Activated B cell treated with CpG ODN at 0.5 μM for 24 hours (primary cell): Measurements from ENCODE around the gene NRCAM. TPM values are rescaled to one million over a fixed set of nuclear protein-coding genes. Genes with fewer than 3 reads are reported as not detected.
"Not testable (repeated sequence)": the region's sequence is repeated elsewhere in the genome, so short reads cannot be mapped to it uniquely, and the experiment has no call there.

ENCODE experiments used
- ATAC-seq: fragments of 200-7000 bp; cut with Tn5 transposase; one replicate; pipeline ENCODE4 v1.10.0; 2021; ENCODE audit warnings: low read depth, mild to moderate bottlenecking, moderate library complexity
- CTCF ChIA-PET: fragments of 350-600 bp; sonication (Branson Sonifier 250); formaldehyde crosslinking; loops from one replicate; lab custom pipeline; 2021; ENCODE audit warnings: antibody characterized with exemption; lab: Charles Lee
- POLR2A ChIA-PET: fragments of 350-600 bp; sonication (Branson Sonifier 250); formaldehyde crosslinking; loops from one replicate; lab custom pipeline; 2021; ENCODE audit warnings: antibody characterized with exemption; lab: Charles Lee
- DNase-seq: peaks from one replicate; pipeline ENCODE4 v3.0.0; 2022
- H3K27ac Mint-ChIP-seq: one replicate; pipeline ENCODE4 v1.8.0; 2020; ENCODE audit warnings: mixed read lengths
- H3K27me3 Mint-ChIP-seq: one replicate; pipeline ENCODE4 v1.8.0; 2021; ENCODE audit warnings: mixed read lengths
- H3K36me3 Mint-ChIP-seq: one replicate; pipeline ENCODE4 v1.8.0; 2021; ENCODE audit warnings: low read depth, mixed read lengths
- H3K4me1 Mint-ChIP-seq: one replicate; pipeline ENCODE4 v1.8.0; 2021; ENCODE audit warnings: mixed read lengths
- H3K4me3 Mint-ChIP-seq: one replicate; pipeline ENCODE4 v1.8.0; 2020; ENCODE audit warnings: mild to moderate bottlenecking, mixed read lengths
- H3K9me3 Mint-ChIP-seq: one replicate; pipeline ENCODE4 v1.8.0; 2020; ENCODE audit warnings: mixed read lengths
- intact Hi-C: fragments of 100-400 bp; cut with micrococcal nuclease; formaldehyde crosslinking; loops from one replicate; pipeline ENCODE4 v1.15.1; 2024
- total RNA-seq: library from RNA; stranded (reverse); gene quantifications from 2 replicates; pipeline ENCODE4 v1.2.3, GENCODE V29; 2022
- TF ChIP-seq, protein P1 (sequence below): fragments of 200-600 bp; IDR thresholded peaks from one replicate; pipeline ENCODE4 v1.8.0; 2022; ENCODE audit warnings: antibody characterized with exemption, mild to moderate bottlenecking

Gene NRCAM
- total RNA-seq, 1 donor from 2014 or later, result 2.2 TPM

DNA sequence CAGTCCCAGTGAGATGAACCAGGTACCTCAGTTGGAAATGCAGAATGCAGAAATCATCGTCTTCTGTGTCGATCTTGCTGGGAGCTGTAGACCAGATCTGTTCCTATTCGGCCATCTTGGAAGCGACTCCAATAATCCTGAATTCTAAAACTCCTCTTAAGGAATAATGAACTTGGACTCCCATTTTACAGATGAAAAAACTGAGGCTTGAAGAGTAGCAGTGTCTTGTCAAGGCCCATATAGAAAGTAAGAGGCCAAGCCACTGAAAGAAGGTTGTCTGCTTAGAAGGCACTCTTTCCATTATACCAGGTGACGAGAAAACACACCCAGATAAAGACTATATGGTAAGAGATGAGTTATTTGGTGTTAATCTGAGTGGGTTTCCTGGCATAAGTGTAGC lies 177.5 kb downstream of the NRCAM start:
- peaks cover 6% of the 10 kb centered on the region for H3K9me3 Mint-ChIP-seq
- no peak for ATAC-seq

DNA sequence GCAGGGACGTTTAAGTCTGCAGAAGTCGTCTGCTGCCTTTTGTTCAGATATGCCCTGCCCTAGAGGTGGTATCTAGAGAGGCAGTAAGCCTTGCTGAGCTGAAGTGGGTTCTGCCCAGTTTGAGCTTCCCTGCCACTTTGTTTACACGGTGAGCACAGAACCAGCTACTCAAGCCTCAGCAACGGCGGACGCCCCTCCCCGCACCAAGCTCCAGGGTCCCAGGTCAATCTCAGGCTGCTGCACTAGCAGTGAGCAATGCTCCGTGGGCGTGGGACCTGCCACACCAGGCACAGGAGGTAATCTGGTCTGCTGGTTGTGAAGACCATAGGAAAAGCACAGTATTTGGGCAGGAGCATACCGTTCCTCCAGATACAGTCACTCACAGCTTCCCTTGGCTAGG lies 178.0 kb downstream of the NRCAM start:
- CTCF ChIA-PET, result no interaction called here
- Mint-ChIP-seq H3K4me1 (peaks cover 9% of the 10 kb centered on the region), H3K9me3 (peaks cover 6% of the 10 kb centered on the region), H3K36me3 (no peaks in the 10 kb centered on the region), H3K27ac (no peak overlapping the region), H3K4me3 (no peak overlapping the region), H3K27me3 (no peaks in the 10 kb centered on the region)
- POLR2A ChIA-PET, result no interaction called here
- no peak for ATAC-seq
- TF ChIP-seq, protein P1, sequence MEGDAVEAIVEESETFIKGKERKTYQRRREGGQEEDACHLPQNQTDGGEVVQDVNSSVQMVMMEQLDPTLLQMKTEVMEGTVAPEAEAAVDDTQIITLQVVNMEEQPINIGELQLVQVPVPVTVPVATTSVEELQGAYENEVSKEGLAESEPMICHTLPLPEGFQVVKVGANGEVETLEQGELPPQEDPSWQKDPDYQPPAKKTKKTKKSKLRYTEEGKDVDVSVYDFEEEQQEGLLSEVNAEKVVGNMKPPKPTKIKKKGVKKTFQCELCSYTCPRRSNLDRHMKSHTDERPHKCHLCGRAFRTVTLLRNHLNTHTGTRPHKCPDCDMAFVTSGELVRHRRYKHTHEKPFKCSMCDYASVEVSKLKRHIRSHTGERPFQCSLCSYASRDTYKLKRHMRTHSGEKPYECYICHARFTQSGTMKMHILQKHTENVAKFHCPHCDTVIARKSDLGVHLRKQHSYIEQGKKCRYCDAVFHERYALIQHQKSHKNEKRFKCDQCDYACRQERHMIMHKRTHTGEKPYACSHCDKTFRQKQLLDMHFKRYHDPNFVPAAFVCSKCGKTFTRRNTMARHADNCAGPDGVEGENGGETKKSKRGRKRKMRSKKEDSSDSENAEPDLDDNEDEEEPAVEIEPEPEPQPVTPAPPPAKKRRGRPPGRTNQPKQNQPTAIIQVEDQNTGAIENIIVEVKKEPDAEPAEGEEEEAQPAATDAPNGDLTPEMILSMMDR, result no peak
- DNase-seq, result no peak
- intact Hi-C loops, result no loop called here

More for the DNA sequence above, 177.5 kb downstream of the NRCAM start:
- no peaks in the 10 kb centered on the region for H3K27me3 Mint-ChIP-seq
- peaks cover 9% of the 10 kb centered on the region for H3K4me1 Mint-ChIP-seq
- intact Hi-C loops, result no loop called here
- CTCF ChIA-PET, result no interaction called here
- POLR2A ChIA-PET, result no interaction called here
- TF ChIP-seq, protein P1, result no peak
- no peak overlapping the region for H3K4me3 Mint-ChIP-seq
- no peak for DNase-seq
- H3K36me3 Mint-ChIP-seq, result no peaks in the 10 kb centered on the region
- H3K27ac Mint-ChIP-seq, result no peak overlapping the region

DNA sequence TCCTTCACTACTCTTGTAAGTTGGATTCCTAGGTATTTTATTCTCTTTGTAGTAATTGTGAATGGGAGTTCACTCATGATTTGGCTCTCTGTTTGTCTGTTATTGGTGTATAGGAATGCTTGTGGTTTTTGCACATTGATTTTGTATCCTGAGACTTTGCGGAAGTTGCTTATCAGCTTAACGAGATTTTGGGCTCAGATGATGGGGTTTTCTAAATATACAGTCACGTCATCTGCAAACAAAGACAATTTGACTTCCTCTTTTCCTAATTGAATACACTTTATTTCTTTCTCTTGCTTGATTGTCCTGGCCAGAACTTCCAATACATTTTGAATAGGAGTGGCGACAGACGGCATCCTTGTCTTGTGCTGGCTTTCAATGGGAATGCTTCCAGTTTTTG lies 181.8 kb downstream of the NRCAM start:
- H3K36me3 Mint-ChIP-seq, H3K27ac Mint-ChIP-seq, H3K4me3 Mint-ChIP-seq, H3K9me3 Mint-ChIP-seq, DNase-seq, ATAC-seq, H3K27me3 Mint-ChIP-seq, POLR2A ChIA-PET, intact Hi-C loops, CTCF ChIA-PET: not testable (repeated sequence)
- peaks cover 18% of the 10 kb centered on the region for H3K4me1 Mint-ChIP-seq

DNA sequence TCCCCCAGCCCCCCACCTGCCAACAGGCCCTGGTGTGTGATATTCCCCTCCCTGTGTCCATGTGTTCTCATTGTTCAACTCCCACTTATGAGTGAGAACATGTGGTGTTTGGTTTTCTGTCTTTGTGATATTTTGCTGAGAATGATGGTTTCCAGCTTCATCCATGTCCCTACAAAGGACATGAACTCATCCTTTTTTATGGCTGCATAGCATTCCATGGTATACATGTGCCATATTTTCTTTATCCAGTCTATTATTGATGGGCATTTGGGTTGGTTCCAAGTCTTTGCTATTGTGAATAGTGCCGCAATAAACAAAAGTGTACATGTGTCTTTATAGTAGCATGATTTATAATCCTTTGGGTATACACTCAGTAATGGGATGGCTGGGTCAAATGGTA lies 183.3 kb downstream of the NRCAM start:
- H3K4me1 Mint-ChIP-seq, result peaks cover 18% of the 10 kb centered on the region
- H3K4me3 Mint-ChIP-seq, H3K27ac Mint-ChIP-seq, POLR2A ChIA-PET, DNase-seq, ATAC-seq, H3K36me3 Mint-ChIP-seq, H3K27me3 Mint-ChIP-seq, intact Hi-C loops, CTCF ChIA-PET, H3K9me3 Mint-ChIP-seq: not testable (repeated sequence)

DNA sequence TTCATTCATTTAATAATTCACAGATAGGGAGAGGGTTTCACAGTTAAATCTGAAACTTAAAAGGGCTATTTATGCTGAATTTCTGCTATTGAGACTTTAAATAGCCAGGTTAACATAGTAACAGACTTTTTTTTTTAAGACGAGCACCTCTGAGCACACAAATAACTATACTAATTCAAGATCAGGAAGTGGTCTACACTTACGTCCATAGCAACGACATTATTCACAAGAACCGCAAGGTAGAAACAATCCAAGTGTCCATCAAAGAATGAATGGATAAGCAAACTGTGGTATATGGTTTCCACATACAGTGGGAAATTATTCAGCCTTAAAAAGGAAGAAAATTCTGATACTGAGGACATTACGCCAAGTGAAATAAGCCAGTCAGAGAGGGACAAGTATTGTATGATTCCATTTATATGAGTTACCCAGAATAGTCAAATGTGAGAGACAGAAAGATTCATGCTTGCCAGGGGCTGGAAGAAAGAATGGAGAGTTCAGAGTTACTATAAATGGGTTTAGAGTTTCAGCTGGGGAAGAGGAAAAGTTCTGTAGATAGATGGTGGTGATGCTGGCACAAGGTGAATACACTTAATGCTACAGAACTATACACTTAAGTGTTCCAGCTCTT lies 185.7 kb downstream of the NRCAM start:
- Mint-ChIP-seq H3K27ac (no peak overlapping the region), H3K4me3 (no peak overlapping the region), H3K9me3 (peaks cover 4% of the 10 kb centered on the region), H3K27me3 (no peaks in the 10 kb centered on the region), H3K36me3 (no peaks in the 10 kb centered on the region), H3K4me1 (peaks cover 18% of the 10 kb centered on the region)
- ChIA-PET POLR2A (no interaction called here), CTCF (no interaction called here)
- ATAC-seq (peak; percentile 40), DNase-seq (no peak)
- TF ChIP-seq, protein P1, result no peak
- intact Hi-C loops, result no loop called here

DNA sequence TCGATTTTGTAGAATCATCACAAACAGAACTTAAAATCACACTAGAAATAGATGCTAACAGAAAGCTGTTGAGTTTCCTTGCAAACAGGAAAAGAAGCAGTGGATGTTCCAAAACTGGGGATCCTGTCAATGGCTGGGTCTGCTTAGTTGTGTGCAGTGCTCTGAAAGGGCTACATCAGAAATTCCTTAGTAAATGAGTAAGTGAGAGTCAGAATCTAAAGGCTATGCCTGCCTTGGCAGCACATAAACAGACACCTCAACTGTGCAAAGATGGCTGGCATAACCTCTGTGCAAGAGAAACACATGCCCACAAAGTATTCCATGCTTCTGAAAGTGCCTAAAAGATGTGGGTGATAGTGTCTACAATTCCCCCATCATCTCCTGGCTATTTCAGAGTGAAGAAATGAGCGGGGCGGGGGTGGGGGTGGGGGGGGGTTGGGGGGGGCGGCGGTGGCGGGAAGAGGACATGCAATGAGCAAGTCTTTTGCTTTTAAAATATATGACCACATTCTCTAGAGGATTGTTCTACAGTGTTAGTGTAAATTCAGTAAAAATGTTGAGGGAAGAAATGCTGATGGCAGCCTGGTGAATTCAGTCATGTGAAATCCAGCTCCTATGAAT lies 187.9 kb downstream of the NRCAM start:
- TF ChIP-seq, protein P1, result no peak
- peaks cover 9% of the 10 kb centered on the region for H3K4me1 Mint-ChIP-seq
- H3K36me3 Mint-ChIP-seq, result no peaks in the 10 kb centered on the region
- intact Hi-C loops, result no loop called here
- no peaks in the 10 kb centered on the region for H3K9me3 Mint-ChIP-seq
- POLR2A ChIA-PET, result no interaction called here
- CTCF ChIA-PET, result no interaction called here
- no peak for ATAC-seq
- H3K4me3 Mint-ChIP-seq, result no peak overlapping the region
- DNase-seq, result no peak
- no peaks in the 10 kb centered on the region for H3K27me3 Mint-ChIP-seq
- no peak overlapping the region for H3K27ac Mint-ChIP-seq
